GM19438 (cell line): Measurements from ENCODE around the gene ATG2B.
"Not testable (repeated sequence)": the region's sequence is repeated elsewhere in the genome, so short reads cannot be mapped to it uniquely, and the experiment has no call there.

ENCODE experiments used
- ATAC-seq: cut with Tn5 transposase; IDR thresholded peaks from one replicate; pipeline ENCODE4 v1.9.1; 2021; ENCODE audit warnings: low read depth; ENCODE audit not compliant: unreplicated experiment

The ATG2B gene

GRCh38 chr14:96257056-96257455 is 106.1 kb downstream of the ATG2B start:
- ATAC-seq: no peak

DNA sequence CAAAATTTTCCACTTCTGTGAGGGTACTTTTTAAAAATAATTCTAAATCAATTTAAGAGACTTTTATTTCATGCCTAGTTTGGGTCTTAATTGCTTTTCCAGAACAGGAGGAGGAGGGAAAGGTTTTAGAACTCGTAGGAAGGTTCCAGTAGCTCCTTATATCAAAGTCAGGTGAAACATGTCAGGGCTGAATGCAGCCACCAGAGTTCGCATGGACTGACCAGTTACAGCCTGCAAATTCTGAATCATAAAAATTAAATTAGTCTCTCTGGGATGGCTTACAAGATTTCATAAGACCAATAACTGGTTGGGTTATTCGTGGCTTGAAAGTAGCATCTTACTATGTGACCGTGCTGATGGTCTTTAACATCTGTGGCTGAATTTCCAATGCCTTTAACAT is 106.7 kb downstream of the ATG2B start:
- ATAC-seq: no peak

DNA sequence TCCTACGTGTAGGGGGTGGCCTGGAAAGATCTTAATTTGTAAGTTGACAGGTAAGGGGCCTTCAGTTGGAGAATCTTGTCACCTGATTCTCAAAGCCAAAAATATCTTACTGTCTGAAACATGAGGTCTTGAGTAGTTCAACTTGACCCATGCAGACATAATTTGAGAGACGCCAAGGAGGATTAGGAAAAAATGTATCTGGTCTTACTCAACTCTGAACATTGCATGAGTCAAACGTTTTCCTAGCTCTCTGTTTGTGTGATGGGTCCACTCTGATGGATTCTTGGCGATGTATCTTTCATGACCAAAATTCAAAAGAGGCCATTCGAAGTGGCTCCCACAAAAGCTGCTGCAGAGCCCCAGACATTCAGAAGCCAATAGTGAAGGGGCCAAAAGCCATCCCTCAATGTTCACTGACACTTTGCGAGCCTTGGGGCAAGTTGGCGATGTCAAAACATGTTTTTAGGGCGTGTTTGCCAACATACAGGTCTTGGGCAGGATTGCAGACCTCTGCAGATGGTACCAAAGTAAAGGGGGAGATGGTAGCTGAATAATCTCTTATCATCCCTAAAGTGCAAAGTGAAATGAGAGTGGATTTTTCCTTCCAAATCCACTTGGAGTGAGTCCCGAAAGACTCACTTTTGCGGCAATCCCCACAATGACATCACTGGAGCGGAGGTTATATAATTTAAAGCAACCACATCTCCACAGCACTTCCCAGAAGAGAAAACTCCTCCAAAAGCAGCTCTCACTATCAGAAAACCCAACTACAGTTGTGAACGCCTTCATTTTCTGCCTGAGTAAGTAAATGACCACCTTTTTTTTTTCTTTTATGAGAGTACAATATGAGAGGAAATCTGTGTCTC is 107.4 kb downstream of the ATG2B start, which contains the start of gene BDKRB1:
Gene BDKRB1 (plus strand): TSS at position 710 of the 866 bp plus-strand sequence. CDS start 7,473 bp downstream, outside the sequence.
- no peak for ATAC-seq

- ATAC-seq: no peak
Observed at GRCh38 chr14:96254687-96255086, 108.5 kb downstream of the ATG2B start.

DNA sequence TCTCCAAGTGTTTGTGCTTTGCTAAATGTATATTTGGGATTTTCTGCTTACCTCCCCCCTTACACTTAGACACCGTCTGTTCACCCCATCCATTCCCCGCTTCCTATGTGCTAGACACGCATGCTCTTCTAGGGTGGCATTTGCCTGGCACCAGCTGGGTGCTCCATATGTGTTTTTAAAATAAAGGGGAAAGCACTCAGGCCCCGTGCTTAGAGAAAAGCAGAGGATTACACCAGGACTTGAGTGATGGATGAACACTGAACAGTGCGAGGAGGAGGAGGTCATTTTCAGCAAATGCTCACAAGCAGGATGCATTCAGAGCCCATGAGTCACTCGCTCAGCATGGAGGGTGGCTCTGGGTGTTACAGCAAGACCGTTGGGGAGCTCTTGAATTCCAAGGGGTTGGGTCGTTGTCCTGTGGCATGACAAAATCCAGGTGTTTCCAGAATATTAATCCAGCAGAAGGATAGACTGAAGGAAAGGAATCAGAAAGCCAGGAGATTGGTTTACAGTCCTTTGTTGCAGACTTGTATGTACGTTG is 110.1 kb downstream of the ATG2B start:
- no peak for ATAC-seq

DNA sequence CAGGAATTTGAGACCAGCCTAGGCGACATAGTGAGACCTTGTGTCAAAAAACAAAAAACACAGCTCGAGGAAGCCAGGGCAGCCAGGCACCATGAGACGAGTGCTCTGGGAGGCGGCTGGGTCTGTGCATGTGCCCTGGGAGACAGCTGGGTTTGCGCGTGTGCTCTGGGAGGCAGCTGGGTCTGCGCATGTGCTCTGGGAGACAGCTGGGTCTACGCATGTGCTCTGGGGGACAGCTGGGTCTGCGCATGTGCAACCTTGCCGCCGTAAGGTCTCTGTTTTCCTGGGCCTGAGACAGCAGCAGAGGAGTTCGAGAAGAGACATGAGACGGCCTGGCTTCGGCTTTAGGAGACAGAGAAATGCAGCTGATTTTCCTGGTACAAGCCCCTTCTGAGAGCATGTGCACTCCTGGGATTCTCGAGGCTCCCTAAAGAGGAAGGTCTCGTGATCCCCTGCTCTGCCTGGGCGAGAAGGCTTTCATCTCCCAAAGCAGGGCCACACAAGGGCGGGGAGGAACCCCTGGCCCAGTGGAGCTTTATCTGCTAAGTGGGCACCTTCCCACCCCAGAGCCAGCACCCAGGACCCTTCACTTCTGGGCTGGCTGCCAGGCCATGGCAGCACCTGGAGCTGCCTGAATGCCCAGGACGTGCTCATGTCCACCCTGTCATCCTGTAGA is 110.7 kb downstream of the ATG2B start:
- ATAC-seq: no peak

DNA sequence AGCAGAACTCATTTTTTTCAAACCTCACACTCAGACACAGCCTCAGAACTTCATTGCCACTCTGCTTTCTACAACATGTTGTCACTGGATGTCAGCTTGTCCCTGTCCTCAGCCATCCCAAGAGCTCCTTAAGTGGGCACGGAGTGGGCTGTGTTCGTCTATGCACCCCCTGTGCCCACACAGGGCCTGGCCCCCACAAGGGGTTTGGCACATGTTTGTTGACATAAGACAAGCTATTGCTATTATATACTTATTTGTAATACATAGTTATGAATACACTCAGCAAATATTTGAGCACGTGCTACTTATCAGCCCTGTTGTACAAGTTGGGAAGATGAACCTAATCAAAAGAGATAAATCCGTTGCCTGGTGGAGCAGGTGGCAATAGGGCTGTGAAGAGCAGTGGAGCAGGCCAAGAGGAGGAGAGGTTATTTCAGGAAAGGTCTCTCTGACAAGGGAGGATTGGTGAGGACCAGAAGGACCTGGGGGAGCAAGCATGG is 111.4 kb downstream of the ATG2B start:
- ATAC-seq: no peak

DNA sequence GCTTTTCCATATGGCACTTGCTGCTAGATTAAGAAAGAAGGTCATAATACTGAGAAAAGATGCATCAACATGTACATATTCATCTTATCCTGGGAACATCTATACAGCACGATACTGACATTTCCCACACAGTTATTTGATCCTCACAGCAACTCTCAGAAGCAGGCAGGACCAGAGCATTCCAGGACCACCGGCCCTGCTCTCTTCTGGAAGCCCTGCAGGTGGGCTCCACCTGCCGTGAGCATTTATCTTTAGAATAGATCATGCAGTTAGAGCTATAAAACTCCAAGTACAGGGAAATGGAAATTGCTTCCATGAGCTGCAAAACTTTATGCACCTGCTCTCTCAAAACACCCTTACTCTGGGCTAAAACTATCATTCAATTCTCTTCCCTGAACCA is 112.7 kb downstream of the ATG2B start:
- no peak for ATAC-seq

- ATAC-seq: no peak
Observed at GRCh38 chr14:96249029-96249428, 114.1 kb downstream of the ATG2B start.

DNA sequence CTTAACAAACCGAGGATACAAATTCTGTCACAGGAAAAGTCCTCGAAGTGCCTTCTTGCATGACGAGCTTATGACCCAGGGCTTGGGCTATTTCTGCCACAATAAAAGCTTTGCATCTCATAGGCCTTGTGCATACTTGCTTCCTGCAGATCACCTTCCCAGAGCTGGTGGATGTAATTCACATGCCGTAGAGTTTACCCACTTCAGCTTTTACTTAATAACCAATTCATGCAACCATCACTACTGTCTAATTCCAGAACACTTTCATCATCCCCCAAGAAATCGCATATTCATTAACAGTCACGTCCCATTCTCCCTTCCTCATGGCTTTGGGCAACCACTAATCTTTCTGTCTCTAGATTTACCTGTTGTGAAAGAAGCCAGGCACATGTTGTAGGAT is 116.1 kb downstream of the ATG2B start:
- no peak for ATAC-seq

DNA sequence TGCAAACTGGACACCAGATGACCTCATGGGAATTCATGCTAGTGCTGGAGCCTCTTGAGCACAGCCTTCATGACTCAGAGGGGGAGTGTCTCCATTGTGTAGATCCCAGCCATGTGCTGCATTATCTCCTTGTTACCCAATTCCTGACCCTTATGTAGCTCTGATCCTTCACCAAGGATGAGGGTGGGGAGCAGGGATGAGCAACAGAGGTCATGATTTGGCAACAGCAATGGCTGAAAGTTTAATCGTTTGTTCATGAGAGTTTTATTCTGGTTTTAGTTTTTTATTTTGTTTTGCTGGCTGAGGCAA is 116.6 kb downstream of the ATG2B start:
- no peak for ATAC-seq

DNA sequence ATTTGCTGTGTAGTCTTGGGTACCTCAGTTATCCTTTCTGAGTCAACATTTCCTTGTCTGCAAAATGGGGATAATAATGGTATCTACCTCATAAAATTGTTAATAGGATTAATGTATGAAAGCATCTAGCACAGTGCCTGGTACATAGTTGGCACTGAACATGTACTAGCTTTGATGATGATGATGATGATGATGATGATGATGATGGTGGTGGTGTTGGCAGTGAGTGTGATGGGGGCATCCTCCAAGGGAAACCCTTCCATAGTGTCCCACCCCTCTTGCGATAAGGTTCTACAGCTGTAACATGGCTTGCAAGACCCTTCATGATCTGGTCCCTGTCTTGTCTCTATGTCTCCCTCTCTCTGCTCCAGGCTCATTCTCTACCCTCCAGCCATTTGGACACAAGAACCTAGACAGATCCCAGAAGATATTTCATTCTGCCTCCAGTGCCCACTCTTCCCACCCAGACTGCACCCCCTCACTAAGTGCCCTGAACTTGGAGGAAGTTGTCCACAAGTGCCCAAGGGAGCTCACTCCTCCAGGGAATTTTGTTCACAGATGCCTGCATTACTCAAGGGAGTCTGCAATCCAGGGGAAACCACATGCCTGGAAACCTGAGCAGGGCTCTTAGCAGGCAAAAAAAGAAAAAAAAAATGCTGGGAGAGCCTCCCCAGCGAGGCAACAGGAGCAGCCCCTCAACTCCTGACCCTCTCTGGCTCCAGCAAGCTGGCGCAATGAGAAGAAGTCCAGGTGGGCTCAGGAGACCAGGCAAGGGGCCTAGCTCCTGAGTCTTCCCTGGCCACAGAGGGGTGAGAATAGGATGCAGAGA is 117.2 kb downstream of the ATG2B start:
- ATAC-seq: no peak

DNA sequence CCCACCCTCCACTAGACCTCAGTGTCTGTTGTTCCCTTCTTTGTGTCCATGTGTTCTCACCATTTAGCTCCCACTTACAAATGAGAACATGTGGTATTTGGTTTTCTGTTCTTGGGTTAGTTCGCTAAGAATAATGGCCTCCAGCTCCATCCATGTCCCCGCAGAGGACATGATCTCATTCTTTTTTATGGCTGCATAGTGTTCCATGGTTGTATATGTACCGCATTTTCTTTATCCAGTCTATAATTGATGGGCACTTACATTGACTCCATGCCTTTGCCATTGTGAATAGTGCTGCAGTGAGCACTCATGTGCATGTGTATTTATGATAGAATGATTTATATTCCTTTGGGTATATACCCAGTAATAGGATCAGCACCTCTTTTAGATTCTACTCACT is 118.1 kb downstream of the ATG2B start:
- ATAC-seq: not testable (repeated sequence)

- ATAC-seq: no peak
Observed at GRCh38 chr14:96243785-96244184, 119.4 kb downstream of the ATG2B start.

DNA sequence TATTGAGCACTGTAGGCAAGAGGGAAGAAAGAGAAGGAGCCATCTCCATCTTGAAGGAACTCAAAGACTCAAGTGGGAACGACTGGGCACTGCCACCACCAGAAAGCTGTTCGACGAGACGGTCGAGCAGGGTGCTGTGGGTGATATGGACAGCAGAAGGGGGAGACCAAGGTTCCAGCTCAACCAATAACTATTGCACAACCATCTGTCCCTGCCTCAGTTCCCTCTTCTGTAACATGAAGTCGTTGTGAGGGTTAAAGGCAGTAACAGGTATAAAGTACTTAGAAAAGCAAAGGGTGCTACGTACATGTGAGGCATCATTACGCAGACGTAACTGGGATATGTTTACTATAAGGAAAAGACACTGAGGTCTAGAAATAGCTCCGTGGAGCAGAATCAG is 121.0 kb downstream of the ATG2B start:
- no peak for ATAC-seq

GRCh38 chr14:96240641-96241040 is 122.5 kb downstream of the ATG2B start:
- no peak for ATAC-seq

DNA sequence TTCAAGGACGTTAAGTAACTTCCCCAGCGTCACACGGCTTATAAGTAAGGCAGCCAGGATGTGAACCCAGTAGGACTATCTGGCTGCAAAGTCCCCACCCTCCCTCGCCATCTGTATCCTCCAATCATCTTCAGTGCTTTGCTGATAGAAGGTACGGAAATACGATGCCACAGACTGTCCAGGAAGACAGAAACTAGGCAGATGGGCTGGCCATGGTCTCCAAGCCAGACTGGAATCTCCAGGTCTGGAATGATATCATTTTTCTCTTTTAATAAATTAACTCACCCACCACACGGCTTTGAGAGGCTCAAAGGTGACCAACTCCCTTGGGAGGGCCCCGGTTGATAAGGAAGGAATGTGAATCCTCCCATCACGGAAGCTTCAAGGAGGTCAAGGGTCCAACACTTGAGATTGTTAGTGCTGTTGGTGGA is 123.4 kb downstream of the ATG2B start:
- no peak for ATAC-seq

GRCh38 chr14:96238676-96239265 is 124.4 kb downstream of the ATG2B start:
- ATAC-seq: no peak

DNA sequence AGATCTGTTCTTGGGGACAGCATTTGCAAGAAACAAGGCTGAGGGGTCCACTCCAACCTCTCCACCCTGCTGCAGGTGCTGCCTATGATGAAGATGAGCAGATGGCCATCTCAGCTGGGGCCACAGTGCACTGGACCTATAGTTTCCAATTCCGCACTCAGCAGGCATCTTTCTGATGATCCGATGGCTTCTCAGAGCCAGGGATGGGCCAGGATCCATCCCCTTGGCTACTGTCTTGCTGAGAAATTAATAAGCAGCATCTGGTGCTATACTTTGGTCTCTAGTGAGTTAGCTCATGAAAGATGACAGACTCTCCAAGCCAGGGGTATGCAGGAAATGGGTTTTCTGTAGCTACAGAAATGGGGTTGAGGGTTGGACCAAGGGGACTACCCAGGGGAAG is 125.5 kb downstream of the ATG2B start:
- ATAC-seq: no peak

DNA sequence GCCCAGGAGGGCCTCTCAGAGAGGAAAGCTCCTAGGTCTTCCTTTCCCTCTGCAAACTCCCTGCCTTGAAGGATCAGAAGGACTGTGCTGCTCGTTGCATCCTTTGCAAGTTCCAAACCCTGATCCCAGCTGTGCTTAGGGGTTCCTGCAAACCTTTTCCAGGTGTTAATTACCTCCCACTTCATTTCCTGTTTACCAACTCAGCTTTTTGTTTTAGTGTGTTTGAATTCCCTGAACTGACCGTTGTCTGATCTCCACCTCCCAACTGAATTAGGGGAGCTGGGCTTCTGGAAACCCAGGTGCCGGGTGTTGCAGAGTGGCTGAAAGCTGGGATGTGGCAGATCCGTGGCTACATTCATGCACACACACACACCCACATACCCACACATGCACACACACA is 127.7 kb downstream of the ATG2B start:
- ATAC-seq: no peak
